ENCODE results near the gene ZNF460.
"Not testable (repeated sequence)": the region's sequence is repeated elsewhere in the genome, so short reads cannot be mapped to it uniquely, and the experiment has no call there.

Gene ZNF460

DNA sequence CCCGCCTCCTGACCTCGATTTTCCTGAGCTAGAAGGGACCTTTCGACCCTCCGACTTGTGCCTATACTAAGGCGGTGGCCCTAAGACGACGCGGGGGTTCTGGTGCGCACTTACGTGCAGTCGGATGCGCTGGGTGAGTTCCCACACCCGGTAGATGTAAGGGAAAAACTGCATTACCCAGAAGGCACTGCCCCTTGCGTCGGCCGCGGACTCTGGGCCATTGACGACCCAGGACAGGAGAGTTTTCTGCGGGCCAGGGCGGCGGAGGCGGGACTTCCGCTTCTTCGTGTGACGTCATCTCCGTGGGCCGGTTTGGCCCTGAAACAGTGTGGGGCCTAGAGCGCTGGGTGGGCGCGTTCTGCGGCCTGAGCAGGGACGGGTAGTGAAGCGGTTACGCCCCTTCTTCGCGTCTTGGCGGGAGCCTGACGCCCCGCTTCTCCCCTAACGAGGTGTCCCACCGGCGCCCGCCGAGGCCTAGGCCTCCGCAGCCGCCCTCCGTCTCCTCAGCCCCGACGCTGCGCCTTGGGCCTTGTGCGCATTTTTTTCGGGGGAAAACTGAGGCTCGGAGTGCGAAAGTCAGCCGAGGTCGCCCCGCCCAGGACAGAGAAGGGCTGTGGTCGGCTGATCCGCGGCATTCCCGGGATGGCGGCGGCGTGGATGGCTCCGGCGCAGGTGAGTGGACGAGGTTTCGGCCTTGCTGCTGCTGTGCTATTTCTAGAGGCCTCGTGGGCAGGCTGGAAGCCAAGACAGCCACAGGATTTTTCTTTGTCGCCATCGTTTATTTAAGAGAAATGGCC lies at the start of gene ZNF460:
Gene ZNF460 (plus strand): TSS at position 321 of the 797 bp plus-strand sequence. CDS start 322 bp downstream, at position 643.
- FAIRE-seq (no peak), DNase-seq (ENCODE audit: low spot score) (peak; percentile 96)

DNA sequence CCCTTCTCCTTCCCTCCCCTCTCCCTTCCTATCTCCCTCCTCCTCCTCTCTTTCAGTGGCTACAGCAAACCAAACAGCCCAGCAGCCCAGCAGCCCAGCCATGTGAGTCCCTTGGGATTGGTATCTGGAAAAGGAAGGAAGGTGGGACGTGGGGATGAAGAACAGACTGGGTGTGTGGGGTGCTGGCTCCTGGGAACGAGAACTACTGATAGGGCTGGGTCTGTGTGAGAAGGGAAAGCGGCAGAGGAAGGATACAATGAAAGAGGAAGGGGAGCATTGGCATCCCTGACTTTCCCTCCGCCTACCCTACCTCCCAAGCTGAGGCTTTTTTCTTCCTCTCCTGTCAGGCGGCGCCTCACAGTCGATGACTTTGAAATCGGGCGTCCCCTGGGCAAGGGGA lies 48.6 kb upstream of the ZNF460 start:
- FAIRE-seq (no peak), DNase-seq (ENCODE audit: low spot score) (no peak)

DNA sequence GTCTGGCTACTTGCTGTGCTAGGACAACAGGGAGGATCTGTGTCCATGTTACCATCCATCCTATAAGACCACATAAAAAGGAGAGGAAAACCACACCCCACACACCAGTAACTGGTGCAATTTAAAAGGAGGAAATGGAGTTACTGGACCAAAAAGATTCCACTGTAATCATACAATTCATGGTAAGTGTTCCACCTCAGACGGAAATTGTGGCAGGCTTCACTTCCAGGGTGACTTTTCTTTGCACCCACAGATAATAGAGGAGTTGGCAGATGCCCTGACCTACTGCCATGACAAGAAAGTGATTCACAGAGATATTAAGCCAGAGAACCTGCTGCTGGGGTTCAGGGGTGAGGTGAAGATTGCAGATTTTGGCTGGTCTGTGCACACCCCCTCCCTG lies 47.1 kb upstream of the ZNF460 start:
- FAIRE-seq: no peak
- DNase-seq (ENCODE audit: low spot score): no peak

DNA sequence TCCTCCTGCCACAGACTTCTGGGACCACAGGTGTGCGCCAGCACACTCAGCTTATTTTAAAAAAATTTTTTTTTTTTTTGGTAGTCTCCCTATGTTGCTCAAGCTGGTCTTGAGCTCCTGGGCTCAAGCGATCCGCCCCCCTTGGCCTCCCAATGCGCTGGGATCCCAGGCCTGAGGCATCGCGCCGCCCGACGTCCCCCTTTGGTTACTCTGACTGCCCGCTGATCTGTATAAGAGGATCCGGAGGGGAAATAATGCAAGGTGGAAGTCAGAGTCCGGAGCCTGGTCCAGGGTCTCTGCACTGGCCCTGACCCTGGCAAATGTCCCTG lies 40.3 kb upstream of the ZNF460 start:
- DNase-seq (ENCODE audit: low spot score) (no peak), FAIRE-seq (no peak)

DNA sequence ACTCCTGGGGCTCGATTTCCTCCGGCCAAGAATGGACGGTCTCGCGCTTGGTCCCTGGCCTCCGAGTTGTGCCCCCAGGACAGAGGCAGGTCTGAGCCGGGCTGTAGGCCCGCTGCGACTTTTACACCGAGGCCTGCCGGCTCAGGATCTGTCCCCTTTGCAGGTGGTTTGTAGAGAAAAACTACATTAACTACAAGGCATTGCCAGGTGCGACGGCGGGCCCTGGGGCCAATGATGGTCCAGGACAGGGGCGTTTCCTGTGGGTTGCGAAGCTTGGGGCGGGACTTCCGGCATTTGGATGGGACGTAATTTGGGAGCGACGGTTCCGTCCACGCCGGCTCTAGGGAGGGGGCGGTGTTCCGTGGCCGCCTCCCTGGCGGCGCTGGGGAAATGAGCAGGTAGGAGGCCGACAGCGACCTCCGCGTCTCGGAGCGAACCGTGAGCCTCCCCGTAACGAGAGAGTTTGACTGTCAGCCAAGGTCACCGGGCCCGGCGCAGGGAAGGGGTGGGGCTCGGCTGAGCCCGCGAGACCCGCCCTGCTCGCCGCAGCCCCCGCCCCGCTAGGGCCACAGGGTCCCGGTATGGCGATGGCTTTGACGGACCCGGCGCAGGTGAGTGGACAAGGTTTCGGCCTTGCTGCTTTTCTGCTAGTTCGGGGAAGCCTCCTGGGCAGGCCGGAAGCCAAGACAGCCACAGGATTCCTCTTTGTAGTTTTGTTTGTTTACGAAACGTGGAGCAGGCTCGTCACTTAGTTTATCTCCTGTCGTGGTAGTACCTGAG lies 39.8 kb upstream of the ZNF460 start, which contains the start of gene ZNF805:
Gene ZNF805 (plus strand): TSS at position 322 of the 780 bp plus-strand sequence. CDS start 260 bp downstream, at position 582.
- DNase-seq (ENCODE audit: low spot score): peak; percentile 96
- FAIRE-seq: peak; percentile 58

DNA sequence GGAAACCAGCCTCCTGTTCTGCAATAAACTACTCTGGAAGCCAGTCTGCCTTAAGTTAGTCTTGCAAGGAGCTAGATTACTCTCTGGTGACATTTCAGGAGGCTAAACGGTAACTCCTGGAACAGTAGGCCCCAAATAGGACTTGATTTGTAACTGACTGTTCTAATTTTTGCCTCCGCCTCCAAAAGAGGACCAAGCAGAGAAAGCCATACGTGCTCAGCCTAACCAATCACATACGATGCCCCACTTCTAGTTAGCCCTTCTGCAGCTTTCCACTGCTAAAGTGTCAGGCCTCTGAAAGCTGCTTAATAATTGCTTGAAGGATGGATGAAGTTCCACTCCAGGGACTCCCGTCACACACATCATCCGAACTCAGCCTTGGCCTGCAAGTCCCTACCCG lies 39.1 kb upstream of the ZNF460 start:
- DNase-seq (ENCODE audit: low spot score) (no peak), FAIRE-seq (no peak)

DNA sequence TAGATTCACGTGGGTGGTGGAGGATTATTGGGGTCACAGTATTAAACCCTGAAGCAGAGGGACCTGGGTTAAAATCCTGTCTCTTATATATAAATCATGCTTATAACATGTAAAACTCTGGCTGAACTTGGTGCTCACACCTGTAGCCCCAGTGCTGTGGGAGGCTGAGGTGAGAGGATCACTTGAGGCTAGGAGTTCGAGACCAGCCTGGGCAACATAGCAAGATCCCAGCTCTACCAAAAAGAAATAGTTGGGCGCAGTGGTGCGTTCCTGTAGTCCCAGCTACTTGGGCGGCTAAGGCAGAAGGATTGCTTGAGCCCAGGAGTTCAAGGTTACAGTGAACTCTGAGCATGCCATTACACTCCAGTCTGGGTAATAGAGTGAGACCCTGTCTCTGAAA lies 37.5 kb upstream of the ZNF460 start:
- FAIRE-seq (no peak), DNase-seq (ENCODE audit: low spot score) (no peak)

DNA sequence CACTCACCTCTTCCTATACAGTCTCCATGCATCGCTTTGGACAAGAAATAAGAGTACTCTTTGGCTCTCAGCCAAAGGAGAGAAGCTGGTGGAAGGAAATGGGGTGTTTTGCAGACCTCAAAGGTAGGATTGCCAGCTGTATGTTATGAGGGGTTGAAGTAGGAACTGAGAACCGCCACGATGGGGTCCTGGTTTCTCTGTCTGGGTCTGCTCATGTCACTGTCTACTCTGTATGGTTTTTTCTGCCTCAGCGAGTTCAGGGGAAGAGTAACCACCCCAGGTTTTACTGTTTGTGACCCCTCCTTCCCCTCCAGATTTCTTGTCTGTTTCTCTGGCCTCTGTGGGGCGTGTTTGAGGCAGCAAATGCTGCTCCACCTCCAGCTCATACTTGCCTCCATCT lies 35.8 kb upstream of the ZNF460 start:
- no peak for FAIRE-seq
- no peak for DNase-seq (ENCODE audit: low spot score)

DNA sequence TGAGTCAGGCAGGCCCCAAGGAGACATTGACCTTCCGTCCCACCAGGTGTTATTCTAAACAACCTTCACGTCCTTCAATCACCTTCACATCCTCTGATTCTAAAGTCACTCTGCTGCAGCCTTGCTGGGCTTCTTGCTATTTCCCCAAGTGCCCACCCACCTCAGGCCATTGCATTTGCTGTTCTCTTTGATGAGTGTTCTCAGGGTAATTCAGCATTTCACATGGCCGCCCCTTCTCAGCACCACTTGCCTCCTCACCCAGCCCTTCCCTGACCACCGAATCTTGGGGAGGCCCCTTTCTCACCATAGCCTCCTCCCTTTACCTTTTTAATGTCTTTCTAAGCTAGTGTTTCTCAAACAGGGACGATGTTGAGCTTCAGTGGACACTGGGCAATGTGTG lies 35.2 kb upstream of the ZNF460 start:
- DNase-seq (ENCODE audit: low spot score): no peak
- FAIRE-seq: no peak

DNA sequence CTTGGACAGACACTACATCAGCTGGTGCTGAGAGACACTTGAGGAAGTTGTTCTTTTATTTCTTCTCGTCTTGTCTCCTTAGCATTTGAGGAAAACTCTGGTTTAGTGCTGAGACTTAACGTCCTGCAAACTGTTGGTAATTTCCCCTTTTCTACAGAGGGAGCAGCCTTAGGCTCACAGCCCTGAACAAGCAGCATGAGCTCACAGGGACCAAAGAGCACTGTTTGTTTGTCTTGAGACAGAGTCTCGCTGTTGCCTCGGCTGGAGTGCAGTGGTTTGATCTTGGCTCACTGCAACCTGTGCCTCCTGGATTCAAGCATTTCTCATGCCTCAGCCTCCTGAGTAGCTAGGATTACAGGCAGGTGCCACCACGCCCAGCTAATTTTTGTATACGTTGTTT lies 34.3 kb upstream of the ZNF460 start:
- no peak for DNase-seq (ENCODE audit: low spot score)
- no peak for FAIRE-seq

DNA sequence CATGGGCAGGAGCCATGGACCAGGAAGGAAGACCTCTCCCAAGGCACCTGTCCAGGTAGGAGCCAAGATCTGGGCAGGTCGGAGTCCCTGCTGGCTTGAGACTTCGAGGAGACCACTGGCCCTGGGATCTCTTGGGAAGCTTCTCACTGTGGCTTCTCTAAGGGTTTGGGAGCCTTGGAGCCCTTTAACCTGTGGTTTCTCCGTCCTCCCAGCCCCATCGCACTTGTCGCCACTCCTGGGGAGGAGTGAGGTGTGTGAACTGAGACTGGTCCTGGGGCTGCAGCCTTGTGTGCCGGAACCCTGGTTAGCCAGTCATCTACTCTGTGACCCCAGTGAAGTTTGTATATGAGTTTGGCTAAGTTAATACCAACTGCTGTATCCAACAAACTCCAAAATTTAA lies 31.6 kb upstream of the ZNF460 start:
- no peak for FAIRE-seq

DNA sequence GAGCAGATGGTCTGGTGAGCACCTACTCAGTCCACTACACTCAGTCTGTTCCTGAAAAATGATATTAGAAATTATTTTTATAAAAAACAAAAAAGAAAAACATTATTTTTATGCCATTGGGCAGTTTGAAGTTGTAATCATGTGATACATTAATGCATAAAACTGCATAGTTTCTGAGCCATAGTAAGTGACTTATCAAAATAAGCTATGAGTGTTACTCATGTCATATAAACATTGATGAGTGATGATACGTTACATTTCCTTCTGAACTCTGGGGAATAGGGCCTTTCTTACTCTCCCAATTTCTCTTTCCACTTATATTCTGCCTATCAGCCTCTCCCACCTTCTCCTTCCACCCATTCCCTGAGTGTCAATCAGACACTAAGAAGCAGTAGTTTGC lies 31.0 kb upstream of the ZNF460 start:
- FAIRE-seq: no peak
- DNase-seq (ENCODE audit: low spot score): no peak

More for the DNA sequence above, 31.6 kb upstream of the ZNF460 start:
- DNase-seq (ENCODE audit: low spot score): no peak

DNA sequence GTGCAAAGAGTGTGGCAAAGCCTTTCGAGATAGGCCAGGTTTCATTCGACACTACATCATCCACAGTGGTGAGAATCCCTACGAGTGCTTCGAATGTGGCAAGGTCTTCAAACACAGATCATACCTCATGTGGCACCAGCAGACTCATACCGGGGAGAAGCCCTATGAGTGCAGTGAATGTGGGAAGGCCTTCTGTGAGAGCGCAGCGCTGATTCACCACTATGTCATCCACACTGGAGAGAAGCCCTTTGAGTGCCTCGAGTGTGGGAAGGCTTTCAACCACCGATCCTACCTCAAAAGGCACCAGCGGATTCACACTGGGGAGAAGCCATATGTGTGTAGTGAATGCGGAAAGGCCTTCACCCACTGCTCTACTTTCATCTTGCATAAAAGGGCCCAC lies 26.5 kb upstream of the ZNF460 start:
- FAIRE-seq; DNase-seq (ENCODE audit: low spot score): not testable (repeated sequence)

DNA sequence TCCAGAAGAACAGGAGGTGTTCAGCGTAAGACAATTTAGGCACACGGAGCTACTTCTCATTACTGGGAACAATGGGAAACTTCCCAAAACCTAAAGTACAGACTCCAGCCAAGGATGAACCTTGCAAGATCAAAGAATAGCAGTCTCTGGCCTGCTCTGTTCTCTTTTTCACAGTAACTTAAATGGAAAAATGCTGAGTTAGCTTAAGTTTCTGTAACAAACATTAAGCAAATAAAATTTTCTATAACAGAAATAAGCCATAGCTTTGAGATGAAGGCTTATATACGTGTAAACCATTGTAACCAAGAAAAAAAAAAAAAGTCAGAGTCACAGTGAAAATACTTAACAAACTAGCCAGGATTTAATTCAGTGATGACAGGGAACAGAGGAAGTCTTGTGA lies 18.2 kb upstream of the ZNF460 start:
- no peak for DNase-seq (ENCODE audit: low spot score)
- FAIRE-seq: no peak

DNA sequence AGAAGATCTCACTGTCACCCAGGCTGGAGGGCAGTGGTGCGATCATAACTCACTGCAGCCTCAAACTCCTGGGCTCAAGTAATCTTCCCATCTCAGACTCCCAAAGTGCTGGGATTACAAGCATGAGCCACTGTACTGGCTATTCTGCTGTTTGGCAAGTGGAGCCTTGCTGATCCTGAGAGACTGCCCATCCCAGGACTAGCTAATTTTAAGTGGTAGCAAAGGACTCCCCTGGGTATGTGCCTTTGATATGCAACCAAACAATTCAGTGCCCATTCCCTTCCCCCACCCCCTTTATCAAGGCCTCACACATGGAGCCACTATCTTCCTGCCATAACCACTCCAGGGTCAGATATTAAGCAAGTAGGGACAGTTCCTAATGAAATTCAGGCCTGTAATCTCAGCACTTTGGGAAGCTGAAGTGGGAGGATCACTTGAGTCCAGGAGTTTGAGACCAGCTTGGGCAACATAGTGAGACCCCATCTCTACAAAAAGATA lies 17.0 kb upstream of the ZNF460 start:
- DNase-seq (ENCODE audit: low spot score) (no peak), FAIRE-seq (no peak)

DNA sequence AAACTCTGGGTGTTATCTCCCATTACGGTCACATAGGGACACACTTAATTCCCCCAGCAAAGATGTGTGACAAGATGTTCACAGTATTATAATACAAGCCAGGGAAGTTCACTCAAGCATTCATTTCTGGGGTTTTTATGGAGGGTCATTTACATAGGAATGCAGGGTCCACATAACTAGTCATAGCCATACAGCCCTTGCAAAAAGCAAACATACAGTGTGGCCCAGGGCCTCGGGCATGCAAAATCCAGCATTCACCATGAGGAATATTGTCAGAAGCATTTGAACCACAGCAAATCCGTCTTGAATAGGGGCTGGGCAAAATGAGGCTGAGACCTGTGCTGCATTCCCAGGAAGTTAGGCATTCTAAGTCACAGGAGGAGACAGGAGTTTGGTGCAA lies 13.0 kb upstream of the ZNF460 start:
- no peak for DNase-seq (ENCODE audit: low spot score)
- FAIRE-seq: no peak

DNA sequence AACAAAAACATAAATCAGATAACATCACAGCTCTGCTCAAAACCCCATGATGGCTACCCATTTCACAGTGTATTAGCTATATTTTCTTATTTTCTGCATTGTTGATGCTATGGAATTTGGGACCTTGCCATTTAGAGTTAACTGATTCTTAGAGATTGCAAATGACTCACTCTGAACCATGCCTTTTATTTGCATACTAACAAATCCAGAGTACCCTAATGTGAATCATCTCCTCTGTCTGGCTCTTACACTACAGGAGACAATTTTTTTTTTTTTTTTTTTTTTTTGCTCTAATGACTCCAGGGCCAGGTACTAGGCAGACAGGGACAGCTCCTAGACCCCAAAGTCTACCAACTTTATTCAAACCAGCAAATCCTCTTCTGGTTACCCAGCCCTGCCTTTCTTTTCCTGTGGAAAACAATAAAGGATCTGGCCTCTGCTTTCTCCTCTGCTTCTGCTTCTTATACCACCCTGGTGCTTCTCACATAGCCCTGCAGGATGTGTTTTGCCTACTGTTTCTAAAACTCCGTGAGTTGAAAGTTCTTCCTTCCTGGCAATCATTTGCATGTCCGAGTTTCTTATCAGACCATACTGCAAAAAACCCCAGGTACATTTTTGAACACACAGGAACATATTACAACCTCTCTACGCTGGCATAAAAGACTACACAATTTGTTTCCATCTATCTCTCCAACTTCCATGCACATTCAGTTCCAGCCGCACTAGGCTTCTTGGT lies 10.6 kb upstream of the ZNF460 start:
- peak; percentile 12 for DNase-seq (ENCODE audit: low spot score)
- no peak for FAIRE-seq

DNA sequence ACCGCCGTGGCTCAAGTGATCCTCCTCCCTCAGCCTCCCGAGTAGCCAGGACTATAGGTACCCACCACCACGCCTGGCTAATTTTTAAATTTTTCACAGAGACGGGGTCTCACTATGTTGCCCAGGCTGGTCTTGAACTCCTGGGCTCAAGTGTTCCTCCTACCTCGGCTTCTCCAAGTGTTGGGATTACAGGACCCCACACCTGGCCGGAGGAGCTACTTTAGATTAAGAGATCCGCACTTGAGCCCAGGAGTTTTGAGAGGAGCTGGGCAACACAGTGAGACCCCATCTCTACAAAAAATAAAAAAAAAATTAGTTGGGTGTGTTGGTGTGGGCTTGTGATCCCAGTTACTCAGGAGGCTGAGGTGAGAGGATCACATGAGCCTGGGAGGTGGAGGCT lies 9.0 kb upstream of the ZNF460 start:
- DNase-seq (ENCODE audit: low spot score) (no peak), FAIRE-seq (no peak)

DNA sequence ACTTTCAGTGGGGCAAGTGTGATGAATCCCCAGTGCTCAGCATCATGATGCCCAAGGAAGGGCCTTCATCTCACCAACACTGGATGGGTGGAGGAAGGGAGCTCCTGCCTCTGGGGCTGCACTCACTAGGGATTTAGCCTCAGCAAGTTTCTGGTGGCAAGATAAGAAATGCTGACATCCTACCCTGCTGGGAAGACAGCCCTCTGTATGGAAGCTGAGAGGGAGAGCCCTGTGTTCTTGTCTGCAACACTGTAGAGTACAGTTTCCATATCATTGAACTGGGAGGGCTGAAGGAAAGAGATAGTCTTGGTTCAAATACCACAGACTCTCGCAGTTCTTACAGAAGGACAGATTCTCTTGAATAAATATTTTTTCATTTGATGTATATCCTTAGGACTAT lies 7.3 kb upstream of the ZNF460 start:
- FAIRE-seq (no peak), DNase-seq (ENCODE audit: low spot score) (no peak)

DNA sequence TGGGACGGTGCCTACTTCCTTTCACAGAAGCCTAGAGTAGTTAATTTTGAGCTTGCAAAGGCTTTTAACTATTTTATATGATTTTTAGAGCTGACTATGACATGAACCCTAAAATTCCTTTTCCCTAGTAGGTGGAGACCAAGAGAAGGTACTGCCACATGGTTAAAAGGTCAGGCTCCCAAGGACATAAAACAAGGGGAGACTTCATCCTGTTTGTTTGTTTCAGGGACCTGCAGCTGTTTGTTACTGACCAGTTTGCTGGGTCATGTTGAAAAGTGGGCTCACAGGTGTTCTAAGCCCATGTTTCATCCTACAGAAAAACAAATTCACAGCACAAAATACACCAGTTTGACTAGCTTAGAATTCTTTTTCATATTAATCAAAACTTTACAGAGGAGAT lies 3.9 kb upstream of the ZNF460 start:
- DNase-seq (ENCODE audit: low spot score): no peak
- FAIRE-seq: no peak

DNA sequence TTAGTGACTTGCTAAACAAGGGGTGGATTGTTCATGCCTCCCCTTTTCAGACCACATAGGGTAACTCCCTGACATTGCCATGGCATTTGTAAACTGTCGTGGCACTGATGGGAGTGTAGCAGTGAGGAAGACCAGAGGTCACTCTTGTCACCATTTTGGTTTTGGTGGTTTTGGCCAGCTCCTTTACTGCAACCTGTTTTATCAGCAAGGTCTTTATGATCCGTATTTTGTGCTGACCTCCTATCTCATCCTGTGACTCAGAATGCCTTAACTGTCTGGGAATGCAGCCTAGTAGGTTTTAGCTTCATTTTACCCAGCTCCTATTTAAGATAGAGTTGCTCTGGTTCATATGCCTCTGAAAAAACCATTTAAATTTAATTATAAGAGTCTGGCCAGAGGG lies 1.8 kb upstream of the ZNF460 start:
- not testable (repeated sequence) for DNase-seq (ENCODE audit: low spot score); FAIRE-seq

Measured in urothelium cell line (cell line).